Amygdala (tissue), 56 donors: ENCODE measurements around the gene ARL4D.

Experiments
- DNase-seq, 56 donors: peaks; one replicate each; lab custom pipeline; 2025; lab: John Stamatoyannopoulos, UW

The ARL4D gene

DNA sequence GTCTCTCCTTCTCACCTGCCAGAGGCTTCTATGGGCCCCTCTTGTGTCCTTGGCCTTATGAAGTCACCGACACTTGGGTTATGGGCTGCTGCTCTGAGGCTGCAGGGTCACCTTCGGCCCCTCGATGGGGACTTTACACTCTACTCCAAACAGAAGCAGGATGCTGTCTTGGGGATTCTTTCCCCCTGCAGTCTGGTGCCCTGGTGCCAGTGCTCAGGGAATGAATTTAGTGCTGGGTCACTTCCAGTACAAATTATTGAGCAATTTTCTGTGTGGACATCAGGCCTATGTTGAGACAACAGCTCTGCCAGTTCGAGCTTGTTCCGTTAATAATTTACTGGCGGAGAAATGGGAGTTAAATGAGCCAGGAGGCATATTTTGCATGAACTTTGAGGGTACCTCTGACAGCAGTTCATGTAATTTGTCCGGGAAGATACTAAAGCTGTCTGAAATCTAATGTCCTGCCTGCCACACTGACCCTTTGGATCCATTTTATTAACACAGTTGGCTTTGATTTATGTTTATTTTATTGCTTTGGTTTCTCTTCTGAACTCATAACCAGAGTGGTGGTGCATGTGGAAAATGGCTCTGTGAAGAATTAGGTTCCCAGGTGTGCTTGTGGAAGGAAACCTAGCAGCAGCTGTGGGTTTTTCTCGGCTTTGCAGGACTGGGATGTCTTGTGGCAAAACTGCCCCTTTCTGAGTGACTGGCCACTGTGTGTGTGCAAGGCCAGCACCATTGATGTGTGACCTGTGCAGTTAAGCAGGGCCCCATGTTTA is 50.9 kb downstream of the ARL4D start:
- no peak for DNase-seq
